Uterus (tissue), 4 donors: ENCODE results near the gene ANKRD42. TPM values are rescaled to one million over a fixed set of nuclear protein-coding genes. Genes with fewer than 3 reads are reported as not detected.
A peak's percentile ranks its signal among the peaks of the same experiment; 100 is the strongest.

ENCODE experiments used
- DNase-seq, 2 donors: peaks; one replicate each; pipeline ENCODE4 v3.0.0-alpha.2; 2019 to 2020
- H3K27ac ChIP-seq, 2 donors: fragments of 200-600 bp; sonication (generic); 1 replicate in 1 of 2; 2 replicates in 1 of 2; pipeline ENCODE4 v1.5.1; 2016 to 2018
- H3K27me3 ChIP-seq, 2 donors: fragments of 200-600 bp; sonication (generic); one replicate each; pipeline ENCODE4 v1.5.1; 2018 to 2019; ENCODE audit warnings: control low read depth in 1 of 2
- H3K36me3 ChIP-seq, 2 donors: fragments of 200-600 bp; sonication (generic); one replicate each; pipeline ENCODE4 v1.5.1; 2019; ENCODE audit warnings: control low read depth in 1 of 2
- H3K4me1 ChIP-seq, 2 donors: fragments of 200-600 bp; sonication (generic); one replicate each; pipeline ENCODE4 v1.5.1; 2018 to 2019; ENCODE audit warnings: control low read depth in 1 of 2
- H3K4me3 ChIP-seq, 2 donors: fragments of 200-600 bp; sonication (generic); 1 replicate in 1 of 2; 2 replicates in 1 of 2; pipeline ENCODE4 v1.5.1; 2018 to 2019; ENCODE audit warnings: mild to moderate bottlenecking in 1 of 2
- H3K9me3 ChIP-seq, 2 donors: fragments of 200-600 bp; sonication (generic); one replicate each; pipeline ENCODE4 v1.5.1; 2019; ENCODE audit warnings: control low read depth in 1 of 2
- CTCF ChIP-seq, 4 experiments: fragments of 200-600 bp in 2 of 4; fragments of 450-650 bp in 2 of 4; sonication (generic) in 2 of 4; IDR thresholded peaks; one replicate each; pipeline ENCODE4 v1.5.1; 2016 to 2019; ENCODE audit warnings: antibody characterized with exemption in 4 of 4, mild to moderate bottlenecking in 2 of 4, moderate library complexity in 1 of 4
- POLR2A ChIP-seq, 2 donors: fragments of 450-650 bp; IDR thresholded peaks; one replicate each; pipeline ENCODE4 v1.6.1; 2016; ENCODE audit warnings: antibody characterized with exemption in 2 of 2, mild to moderate bottlenecking in 1 of 2, moderate library complexity in 1 of 2
- intact Hi-C: fragments of 100-400 bp; cut with DNase I; formaldehyde crosslinking; loops from one replicate; pipeline ENCODE4 v1.15.1; 2023; ENCODE audit warnings: low total_unique reads
- total RNA-seq, 4 donors: library from RNA; depleted of rRNA in 3 of 4; stranded (reverse); fragments of >200 nt in 3 of 4; gene quantifications; one replicate each; pipeline versions ENCODE4 v1.1.0 to v1.2.4, GENCODE V29; 2014 to 2023
- donor health status: DM: yes; HTN: yes; CAD: no.

ANKRD42 gene
- total RNA-seq, 4 donors from 2014 or later: 3.3 to 21.7 (median 9.0) TPM

DNA sequence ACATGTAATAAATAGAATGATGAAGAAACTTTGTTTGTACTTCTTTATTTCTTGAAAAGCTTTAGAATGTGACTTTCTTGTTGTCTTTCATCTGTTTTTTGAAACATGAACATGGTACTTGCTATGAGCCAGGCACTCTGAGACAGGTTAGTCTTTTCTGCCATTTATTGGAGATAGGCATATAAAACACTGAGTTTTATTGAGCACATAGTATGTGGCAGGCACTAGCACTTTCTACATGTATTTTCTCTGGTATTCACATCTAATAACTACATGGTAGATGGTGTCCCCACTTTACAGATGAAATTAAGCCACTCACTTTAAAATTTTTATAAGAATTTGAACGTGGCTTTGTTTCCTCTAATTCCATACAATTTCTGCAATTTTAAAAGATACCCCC is 7.7 kb upstream of the ANKRD42 start:
- Histone ChIP-seq H3K4me3 (no peak overlapping the region), H3K4me1 (no peaks in the 10 kb centered on the region), H3K27ac (no peak overlapping the region), H3K36me3 (no peaks in the 10 kb centered on the region), H3K9me3 (no peaks in the 10 kb centered on the region), H3K27me3 (no peaks in the 10 kb centered on the region)
- TF ChIP-seq POLR2A (IDR thresholded peaks at IDR 0.05) (no peak), CTCF (IDR thresholded peaks at IDR 0.05) (no peak)
- intact Hi-C loops: no loop called here
- DNase-seq: no peak

DNA sequence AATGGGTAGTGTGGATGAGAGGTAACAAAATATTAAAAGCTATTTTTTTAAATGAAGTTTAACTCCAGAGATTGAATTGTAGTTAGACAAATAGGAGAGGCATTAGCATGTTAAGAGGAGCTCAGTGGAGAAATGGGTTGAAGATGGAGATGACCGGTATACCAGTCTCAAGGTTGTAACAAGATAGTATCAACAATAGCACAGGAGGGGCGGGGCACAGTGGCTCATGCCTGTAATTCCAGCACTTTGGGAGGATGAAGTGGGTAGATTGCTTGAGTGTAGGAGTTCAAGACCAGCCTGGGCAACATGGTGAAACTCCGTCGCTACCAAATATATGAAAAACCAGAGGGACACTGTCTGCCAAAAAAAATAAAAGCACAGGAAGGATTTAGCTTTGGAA is 6.0 kb upstream of the ANKRD42 start:
- Histone ChIP-seq H3K4me3 (no peak overlapping the region), H3K36me3 (no peaks in the 10 kb centered on the region), H3K27ac (no peak overlapping the region), H3K27me3 (no peaks in the 10 kb centered on the region), H3K4me1 (peaks cover 0 to 7% of the 10 kb centered on the region in 2 donors), H3K9me3 (no peaks in the 10 kb centered on the region)
- no peak for DNase-seq
- intact Hi-C loops: no loop called here
- no peak for TF ChIP-seq POLR2A (IDR thresholded peaks at IDR 0.05)
- no peak for TF ChIP-seq CTCF (IDR thresholded peaks at IDR 0.05)

GRCh38 chr11:83191491-83191890 is 2.0 kb upstream of the ANKRD42 start:
- no peaks in the 10 kb centered on the region for H3K27me3 ChIP-seq
- no peak overlapping the region for H3K4me3 ChIP-seq
- no peaks in the 10 kb centered on the region for H3K36me3 ChIP-seq
- intact Hi-C loops: loop anchor here (5.0 to 10.0 kb wide), 2 partner anchors 119 to 287 kb away; partner anchors contain the start of genes DDIAS, PRCP and RAB30
- DNase-seq: no peak
- no peak overlapping the region for H3K27ac ChIP-seq
- H3K4me1 ChIP-seq: peaks cover 0 to 7% of the 10 kb centered on the region in 2 donors
- TF ChIP-seq CTCF (IDR thresholded peaks at IDR 0.05): no peak
- TF ChIP-seq POLR2A (IDR thresholded peaks at IDR 0.05): no peak
- no peaks in the 10 kb centered on the region for H3K9me3 ChIP-seq

- no peak for DNase-seq
- Histone ChIP-seq H3K9me3 (no peaks in the 10 kb centered on the region), H3K4me3 (no peak overlapping the region), H3K36me3 (no peaks in the 10 kb centered on the region), H3K27ac (peak overlapping the region in 1 of 2 donors; percentile 87), H3K4me1 (peaks cover 0 to 7% of the 10 kb centered on the region in 2 donors), H3K27me3 (no peaks in the 10 kb centered on the region)
- TF ChIP-seq CTCF (IDR thresholded peaks at IDR 0.05): no peak
- no peak for TF ChIP-seq POLR2A (IDR thresholded peaks at IDR 0.05)
- intact Hi-C loops: loop anchor here (5.0 to 10.0 kb wide), 2 partner anchors 120 to 287 kb away; partner anchors contain the start of genes DDIAS, PRCP and RAB30
These were observed 1.5 kb upstream of the ANKRD42 start for GRCh38 chr11:83191986-83192385.

- no peaks in the 10 kb centered on the region for H3K9me3 ChIP-seq
- intact Hi-C loops: loop anchor here (5.0 to 10.0 kb wide), 2 partner anchors 120 to 288 kb away; partner anchors contain the start of genes DDIAS, PRCP and RAB30
- no peak for DNase-seq
- no peaks in the 10 kb centered on the region for H3K27me3 ChIP-seq
- H3K27ac ChIP-seq: peak overlapping the region; percentile 87 to 88
- peaks cover 0 to 7% of the 10 kb centered on the region in 2 donors for H3K4me1 ChIP-seq
- TF ChIP-seq CTCF (IDR thresholded peaks at IDR 0.05) (no peak), POLR2A (IDR thresholded peaks at IDR 0.05) (no peak)
- no peaks in the 10 kb centered on the region for H3K36me3 ChIP-seq
- peak overlapping the region; percentile 68 to 82 for H3K4me3 ChIP-seq
These were observed 786 bp upstream of the ANKRD42 start for GRCh38 chr11:83192606-83193245.
